GM11168 (cell line): ENCODE data around the gene KNDC1.
"Not testable (repeated sequence)": the region's sequence is repeated elsewhere in the genome, so short reads cannot be mapped to it uniquely, and the experiment has no call there.

Source experiments
- in situ Hi-C: fragments of 300-500 bp; cut with MboI; formaldehyde crosslinking; loops from one replicate; pipeline ENCODE4 v1.12.0; 2022; ENCODE audit warnings: low sequenced_read_pairs; ENCODE audit not compliant: unreplicated experiment

The KNDC1 gene

DNA sequence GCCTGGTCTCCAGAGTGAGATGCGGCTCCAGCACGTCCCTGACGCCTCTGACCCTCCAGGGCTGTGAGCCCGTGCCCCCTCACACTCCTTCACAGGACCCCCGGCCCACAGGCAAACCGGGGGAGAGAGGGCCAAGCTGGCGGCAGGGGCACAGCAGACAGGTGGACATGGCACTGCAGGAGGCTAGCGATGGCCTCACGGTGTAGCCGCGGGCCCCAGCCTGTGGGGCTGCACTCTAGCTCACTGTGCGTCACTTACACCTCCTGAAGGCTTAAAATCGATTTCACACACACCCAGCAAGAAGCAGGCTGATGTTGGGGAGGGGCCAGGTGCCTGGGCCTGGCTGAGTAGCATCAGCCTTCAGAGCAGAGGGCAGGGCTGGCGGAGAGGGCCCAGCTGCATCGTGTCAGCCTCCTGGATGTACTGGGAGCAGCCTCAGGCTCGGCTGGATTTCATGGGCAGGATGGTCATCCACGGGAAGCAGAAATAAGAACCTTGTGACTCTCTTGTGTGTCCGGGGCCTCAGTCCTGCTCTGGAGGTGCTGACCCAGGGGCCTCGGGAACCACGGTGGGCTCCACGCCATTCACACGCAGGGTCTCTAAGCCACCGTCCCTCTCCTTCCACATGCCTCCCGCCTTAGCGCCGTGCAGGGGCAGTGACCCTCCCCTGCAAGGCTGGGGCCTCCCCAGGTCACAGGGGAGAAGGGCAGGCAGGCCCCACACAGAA is 19.4 kb upstream of the KNDC1 start:
- in situ Hi-C loops: loop anchor here (5.0 to 10.0 kb wide), 2 partner anchors 94 to 167 kb away; partner anchors contain the start of genes TUBGCP2, UTF1, VENTX and ZNF511

DNA sequence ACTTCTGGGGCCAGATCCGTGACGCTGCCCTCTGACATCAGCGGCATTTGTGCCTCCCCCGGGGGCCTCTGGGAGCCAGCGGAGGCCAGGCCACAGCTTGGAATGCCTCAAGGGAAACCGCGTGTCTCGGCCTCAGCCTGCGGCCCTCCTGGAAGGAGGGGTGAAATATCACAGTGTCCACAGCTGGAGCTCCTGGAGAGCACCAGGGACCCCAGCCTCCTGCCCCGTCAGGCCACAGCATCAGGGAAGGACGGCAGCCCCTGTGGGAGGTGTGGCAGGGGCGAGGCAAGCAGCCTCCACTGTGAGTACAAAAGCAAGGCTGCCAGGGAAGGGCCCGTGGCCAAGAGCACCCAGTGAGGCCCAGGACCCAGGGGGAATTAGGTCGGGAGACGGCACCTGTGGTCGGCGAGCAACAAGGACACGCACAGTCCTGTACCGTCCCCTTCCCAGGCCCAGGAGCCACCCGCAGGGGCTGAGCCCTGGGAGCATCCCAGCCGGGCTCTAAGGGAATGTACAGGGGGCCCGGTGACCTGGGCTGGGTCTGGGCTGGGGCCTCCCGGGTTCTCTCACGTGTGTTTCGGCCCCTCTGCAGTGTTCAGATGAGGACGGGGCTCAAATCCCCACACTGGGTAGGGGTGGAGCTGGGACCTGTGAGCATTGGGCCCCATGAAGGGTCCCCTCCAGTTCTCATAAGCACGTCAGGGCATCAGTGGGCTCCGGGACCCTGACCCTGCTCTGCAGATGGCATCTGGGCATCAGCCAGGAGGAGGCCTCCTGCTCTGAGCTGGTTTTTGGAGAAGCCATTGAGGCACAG is 18.7 kb upstream of the KNDC1 start:
- in situ Hi-C loops: loop anchor here (5.0 to 10.0 kb wide), 2 partner anchors 93 to 166 kb away; partner anchors contain the start of genes TUBGCP2, UTF1, VENTX and ZNF511

DNA sequence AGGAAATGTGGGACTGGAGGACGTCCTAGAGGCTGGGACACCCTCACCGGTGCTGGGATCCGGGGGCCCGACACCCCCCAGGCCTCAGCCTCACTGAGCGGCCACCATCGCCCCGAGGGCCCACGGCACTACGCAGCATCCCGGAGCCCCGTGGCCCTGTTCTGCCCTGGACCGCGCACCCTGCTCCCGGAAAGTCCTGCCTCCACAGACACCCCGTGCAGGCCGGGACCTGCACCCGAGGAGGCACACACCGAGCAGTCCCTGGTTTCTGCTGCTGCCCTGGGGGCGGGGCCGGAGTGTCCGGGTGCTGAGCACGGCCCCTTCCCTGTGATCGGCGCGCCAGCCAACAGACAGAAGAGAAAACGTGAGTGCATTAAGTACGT is 18.1 kb upstream of the KNDC1 start:
- in situ Hi-C loops: loop anchor here (5.0 to 10.0 kb wide), 2 partner anchors 93 to 165 kb away; partner anchors contain the start of genes TUBGCP2, UTF1, VENTX and ZNF511

DNA sequence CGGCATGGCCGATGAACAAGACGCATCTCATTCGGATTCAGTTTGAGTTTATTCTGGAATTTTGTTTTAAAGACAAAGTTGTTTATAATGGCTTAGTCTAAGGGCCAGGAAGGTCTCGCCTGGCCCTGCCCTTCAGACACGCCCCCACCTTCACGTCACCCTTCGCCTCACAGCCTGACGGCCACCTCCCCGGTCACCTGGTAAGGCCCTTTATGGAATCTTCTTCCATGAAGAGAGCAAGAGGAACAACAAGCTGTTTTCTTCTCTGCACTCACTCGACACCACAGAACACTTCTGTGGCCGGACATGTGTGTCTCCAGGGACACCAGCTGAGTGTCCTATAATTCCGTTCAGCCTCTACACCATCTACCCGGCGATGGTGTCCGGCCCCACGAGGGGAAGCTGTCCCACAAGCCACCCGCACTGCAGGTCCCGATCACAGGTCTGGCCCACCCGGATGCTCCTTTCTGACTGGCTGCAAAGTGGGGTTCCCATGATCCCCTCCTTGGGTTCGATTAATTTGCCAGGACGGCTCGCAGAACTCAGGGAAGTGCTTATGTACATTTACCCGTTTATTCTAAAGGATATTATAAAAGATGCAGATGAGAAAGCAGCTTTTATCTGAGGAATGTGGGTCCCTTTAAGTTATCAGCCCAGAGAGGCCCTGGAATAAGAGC is 17.4 kb upstream of the KNDC1 start:
- in situ Hi-C loops: loop anchor here (5.0 to 10.0 kb wide), 2 partner anchors 92 to 165 kb away; partner anchors contain the start of genes TUBGCP2, UTF1, VENTX and ZNF511

DNA sequence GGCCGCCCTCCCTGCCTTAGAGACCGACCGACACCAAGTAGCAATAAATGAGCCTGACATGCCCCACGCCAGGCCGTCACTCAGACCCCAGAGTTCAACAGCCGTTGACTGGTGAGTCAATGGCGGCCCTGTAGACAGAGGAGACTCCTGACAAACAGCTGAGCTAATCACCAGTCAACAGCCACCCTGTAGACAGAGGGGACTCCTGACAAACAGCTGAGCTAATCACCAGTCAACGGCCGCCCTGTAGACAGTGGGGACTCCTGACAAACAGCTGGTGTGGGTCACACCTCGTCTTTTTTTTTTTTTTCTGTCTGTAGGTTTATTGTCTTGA is 16.9 kb upstream of the KNDC1 start:
- in situ Hi-C loops: loop anchor here (5.0 to 10.0 kb wide), 2 partner anchors 92 to 164 kb away; partner anchors contain the start of genes TUBGCP2, UTF1, VENTX and ZNF511

DNA sequence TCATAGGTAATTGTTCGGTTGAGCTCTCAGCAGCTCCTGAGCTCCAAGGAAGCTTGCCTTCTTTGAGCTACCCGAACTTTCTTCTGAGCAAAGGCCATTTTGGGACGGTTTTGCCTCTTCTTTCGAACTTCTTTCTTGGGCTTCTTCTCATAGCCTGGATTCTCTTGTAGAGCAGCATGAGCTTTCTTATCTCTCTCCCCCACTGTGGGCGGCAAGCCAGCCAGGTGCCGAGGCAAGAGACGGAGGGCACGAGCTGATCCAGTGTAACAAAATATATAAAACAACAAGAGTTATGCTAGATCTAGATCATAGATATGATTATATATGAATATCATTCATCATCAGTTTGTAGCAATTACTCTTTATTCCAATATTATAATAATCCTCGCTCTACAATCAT is 16.5 kb upstream of the KNDC1 start:
- in situ Hi-C loops: loop anchor here (5.0 to 10.0 kb wide), 2 partner anchors 91 to 164 kb away; partner anchors contain the start of genes TUBGCP2, UTF1, VENTX and ZNF511

DNA sequence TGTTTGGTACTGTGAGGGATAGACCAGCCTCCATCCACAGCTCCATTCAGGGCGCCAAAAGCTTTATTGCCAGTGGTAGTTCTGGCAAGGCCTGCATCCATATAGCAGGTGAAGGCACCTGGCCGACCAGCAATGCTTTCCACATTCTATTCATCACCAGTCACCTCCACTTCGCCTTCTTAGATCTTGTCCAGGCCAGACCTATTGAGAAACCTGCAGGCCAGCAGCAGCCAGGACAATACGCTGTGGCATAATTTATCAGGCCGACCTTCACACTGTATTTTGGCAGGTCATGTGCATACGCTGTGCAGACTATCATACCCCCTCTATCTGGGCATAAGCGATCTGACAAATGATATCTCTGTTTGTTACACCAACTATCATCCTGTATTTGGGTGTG is 15.2 kb upstream of the KNDC1 start:
- in situ Hi-C loops: loop anchor here (5.0 to 10.0 kb wide), 2 partner anchors 90 to 163 kb away; partner anchors contain the start of genes TUBGCP2, UTF1, VENTX and ZNF511

DNA sequence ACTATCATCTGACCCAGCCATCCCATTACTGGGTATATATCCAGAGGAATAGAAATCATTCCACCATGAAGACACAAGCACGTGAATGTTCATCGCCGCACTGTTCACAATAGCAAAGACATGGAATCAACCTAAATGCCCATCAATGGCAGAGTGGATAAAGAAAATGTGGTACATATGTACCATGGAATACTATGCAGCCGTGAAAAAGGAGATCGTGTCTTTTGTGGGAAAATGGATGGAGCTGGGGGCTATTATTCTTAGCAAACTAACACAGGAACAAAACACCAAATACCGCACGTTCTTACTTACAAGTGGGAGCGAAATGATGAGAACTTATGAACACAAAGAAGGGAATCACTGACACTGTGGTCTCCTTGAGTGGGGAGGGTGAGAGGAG is 9.8 kb upstream of the KNDC1 start:
- in situ Hi-C loops: no loop called here

DNA sequence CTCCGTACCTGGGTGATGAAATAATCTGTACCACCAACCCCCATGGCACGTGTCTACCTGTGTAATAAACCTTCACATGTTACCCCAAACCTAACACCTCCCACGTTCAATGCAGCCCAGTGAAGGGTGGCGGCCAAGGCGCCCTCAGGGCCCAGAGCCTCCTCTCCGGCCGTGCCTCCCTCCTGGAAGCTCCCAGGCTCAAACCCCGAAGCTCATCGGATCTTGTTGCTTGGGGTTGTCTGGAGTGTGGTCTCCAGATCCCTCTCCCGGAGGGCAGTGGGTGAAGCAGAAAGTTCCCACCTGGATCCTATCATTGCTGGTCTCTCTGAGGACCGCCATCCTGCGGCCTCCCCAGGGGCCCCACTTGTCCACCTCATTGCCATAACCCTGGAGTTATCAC is 9.4 kb upstream of the KNDC1 start:
- in situ Hi-C loops: no loop called here

DNA sequence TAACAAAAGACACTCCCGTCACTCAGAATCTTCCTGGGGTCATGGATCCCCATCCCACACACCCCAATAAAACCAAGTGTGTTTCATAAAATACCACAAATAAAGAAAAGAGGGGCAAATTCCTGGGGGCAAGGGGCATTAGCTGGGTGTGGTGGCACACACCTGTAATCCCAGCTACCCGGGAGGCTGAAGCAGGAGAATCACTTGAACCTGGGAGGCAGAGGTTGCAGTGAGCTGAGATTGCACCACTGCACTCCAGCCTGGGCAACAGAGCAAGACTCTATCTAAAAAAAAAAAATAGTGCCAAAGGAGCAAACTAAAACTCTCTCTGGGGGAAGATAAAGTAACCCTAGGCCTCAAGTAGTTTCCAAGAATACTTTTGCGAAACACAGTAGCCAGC is 8.9 kb upstream of the KNDC1 start:
- in situ Hi-C loops: not testable (repeated sequence)

DNA sequence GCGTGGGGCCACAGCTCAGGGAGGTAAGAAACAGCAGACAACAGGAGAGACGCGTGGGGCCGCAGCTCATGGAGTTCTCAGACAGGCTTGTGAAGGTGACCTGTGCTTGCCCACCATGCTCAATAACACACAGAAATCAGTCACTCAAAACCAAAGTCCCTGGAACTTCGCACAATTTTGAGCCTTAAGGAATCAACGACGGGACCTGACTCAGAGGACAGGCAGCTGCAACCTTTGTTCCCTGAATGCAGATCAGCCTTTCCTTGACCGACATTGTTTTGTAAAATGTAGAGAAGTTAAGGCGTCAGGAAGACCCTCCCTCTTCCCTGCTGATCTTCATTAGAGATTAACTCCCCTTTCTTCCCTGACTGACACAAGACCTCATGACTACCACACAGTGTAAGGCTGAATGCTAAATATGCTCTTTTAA is 8.5 kb upstream of the KNDC1 start:
- in situ Hi-C loops: no loop called here

DNA sequence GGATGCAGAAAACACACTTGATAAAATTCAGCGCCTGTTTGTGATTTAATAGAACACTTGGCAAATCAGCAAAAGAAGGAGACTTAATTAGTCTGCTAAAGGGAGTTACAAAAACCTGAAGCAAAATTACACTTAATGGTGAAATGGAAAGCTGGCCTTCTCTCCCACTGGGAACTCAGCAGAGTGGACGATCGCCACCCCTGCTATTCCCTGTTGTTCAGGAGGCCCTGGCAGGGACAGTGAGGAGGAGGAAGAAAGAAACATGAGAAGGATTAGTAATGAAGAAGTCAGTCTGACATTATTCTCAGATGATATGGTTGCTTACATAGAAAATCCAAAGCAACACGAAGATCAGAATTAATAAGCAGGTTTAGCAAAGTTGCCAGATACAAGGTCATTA is 5.6 kb upstream of the KNDC1 start:
- in situ Hi-C loops: no loop called here

DNA sequence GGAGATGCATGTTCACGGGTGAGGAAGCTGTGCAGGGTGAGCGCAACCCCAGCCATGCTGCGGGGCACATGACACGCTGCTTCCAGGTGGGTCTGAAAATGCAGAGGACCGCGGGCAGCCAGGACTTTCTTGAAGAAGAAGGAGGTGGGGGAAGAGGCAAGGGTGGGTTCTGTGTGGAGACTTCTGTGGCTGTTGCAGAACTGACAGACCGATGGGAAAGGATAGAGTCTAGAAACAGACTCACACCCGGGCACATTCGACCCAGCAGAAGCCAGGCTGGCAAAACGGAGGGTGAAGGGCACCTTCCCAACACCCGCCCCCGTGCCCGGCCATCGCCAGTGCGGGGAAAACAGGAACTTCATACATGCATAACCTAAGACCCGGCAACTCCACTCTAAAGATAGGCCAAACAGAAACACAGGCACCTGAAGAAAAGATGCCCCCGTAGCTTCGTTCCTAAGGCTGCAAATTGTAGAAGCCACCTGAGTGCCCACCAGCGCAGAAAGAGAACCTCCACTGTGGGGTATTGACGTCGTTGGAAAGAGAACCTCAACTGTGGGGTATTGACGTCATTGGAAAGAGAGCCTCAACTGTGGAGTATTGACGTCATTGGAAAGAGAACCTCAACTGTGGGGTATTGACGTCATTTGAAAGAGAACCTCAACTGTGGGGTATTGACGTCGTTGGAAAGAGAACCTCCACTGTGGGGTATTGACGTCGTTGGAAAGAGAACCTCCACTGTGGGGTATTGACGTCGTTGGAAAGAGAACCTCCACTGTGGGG is 4.8 kb upstream of the KNDC1 start:
- in situ Hi-C loops: no loop called here

DNA sequence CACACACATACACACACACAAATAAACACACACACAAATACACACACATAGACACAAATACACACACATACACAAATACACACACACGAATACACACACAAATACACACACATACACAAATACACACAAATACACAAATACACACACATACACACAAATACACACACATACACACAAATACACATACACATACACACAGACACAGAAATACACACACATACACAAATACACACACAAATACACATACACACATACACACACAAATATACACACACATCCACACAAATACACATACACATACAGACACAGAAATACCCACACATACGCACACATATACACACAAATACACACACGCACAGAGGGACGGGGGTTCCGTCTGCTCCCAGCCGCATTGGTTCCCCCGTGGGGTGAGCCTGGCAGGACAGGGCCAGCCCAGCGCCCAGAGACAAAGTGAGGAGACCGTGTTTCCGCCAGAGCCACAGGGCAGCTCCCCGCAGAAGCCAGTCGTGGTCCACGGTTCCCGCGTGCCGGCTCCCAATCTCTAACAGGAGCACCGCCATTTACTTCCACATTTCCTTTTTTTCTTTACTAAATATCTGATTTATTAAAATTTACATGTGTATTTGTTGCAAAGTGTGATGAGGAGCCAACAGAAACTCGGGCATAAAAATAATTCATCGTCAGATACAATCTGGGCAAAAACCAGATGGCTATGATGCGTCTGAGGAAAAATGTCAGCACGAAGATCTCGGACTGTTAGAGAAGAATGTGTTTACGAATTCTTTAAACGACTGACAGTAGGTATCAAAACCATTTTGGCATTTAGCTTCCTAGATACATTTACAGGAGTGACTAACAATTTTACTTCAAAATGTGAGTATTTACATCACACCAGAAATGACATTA is 3.1 kb upstream of the KNDC1 start:
- in situ Hi-C loops: no loop called here

DNA sequence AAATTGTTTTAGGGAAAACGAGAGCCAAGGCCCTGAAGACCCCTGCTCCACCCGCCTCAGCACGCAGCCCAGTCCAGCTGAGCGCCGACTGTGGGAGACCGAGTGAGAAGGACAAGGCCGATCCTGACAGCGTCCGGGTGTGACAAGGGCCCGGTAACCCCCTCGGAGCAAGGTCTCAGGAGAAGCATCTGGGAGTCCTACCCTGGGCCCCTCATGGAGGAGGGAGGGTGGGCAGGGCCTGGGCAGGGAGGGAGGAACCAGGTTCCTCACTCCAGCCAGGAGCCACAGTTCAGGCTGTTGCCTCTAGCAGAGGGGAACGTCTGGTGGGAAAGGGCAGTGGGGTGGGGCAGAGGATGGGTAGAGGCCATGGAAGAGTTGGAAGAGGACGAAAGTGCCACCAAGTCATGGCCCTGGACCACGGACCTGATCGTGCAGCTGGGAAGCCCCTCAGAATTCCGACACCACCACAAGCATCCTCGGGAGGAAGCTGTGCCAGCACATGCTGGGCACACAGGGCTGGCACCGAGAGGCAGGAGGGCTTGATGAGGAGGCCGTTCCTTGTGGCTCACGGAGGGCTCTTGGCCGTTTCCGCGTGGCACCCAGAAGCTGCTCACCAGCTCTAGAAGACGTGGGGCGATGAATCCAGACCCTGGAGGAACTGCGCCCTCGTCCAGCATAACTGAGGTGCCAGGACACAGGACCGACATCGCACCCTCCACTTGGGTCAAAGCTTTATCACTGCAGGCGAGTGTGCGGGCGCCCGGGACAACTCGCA is 2.2 kb upstream of the KNDC1 start:
- in situ Hi-C loops: no loop called here

DNA sequence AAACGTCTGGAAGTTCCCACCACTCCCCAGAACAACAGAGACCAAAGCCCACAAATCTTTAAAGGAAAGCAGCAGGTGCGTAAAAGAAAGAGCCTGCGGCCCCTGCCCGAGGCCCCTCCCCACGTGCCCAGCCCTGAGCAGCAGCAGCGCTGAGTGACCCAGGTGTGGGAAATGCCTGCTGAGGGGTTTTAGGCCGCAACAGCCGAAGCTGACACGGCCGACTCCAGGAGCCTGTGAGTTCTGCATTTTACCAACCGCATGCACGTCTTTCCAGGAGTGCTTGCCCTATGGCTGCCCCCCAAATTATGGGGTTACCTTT is 1.6 kb upstream of the KNDC1 start:
- in situ Hi-C loops: no loop called here

DNA sequence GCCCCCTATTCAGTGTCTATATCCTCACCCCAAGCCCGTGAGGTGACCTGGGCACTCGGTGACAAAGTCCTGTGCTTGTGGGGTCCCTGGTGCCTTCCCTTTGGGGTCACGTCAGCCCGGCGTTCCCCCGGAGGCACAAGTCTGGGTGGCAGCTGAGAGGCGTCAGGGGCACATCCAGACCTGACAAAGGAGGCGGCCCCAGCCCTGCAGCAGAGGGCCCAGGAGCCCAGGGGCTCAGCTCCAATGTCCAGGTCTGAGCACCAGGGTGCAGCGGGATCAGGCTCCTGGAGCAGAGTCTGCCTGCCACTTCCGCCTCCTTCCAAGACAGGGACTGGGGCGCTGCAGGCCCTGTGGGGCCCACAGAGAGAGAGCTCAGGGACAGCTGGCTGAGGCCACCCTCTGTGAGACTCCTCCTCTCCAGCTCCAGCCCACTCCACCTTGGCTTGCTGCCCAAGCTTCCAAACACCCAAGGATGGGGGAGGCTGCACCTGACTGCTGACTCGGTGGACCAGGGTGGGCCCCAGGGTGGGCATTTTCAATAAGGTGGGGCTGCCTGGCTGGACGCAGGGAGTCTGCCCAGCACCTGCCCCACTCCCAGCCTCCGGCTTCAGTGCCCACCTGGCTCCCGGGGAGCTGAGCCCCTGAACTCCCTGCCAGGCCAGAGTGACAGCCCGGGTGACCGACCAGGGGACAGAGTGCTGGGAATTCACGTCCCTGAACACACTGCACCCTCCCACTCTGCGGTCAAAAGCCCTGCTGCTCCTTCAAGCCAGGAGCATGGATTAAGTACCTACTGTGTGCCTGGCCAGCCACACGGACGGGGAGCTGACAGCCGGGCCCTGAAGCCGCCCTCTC is 1.0 kb upstream of the KNDC1 start:
- in situ Hi-C loops: no loop called here
